ENCODE results near the gene SMURF2. TPM values are rescaled to one million over a fixed set of nuclear protein-coding genes. Genes with fewer than 3 reads are reported as not detected.
A peak's percentile ranks its signal among the peaks of the same experiment; 100 is the strongest.

Gene SMURF2
- total and polyA plus RNA-seq, 9 of the 15 experiments (the other 6 are each of a cell fraction or from before 2014, with no cell fraction given), result 3.8 to 22.0 (median 14.8) TPM

- TF ChIP-seq ZNF395 (CRISPR knock-in tag; IDR thresholded peaks at IDR 0.05) (peak; percentile 49; the same call in 1 of the 2 replicates), NCOA1 (IDR thresholded peaks at IDR 0.05; ENCODE audit: low read depth) (no peak), U2AF2 (optimal IDR thresholded peaks at IDR 0.05; ENCODE audit: low read depth, low read length) (no peak), E2F6 (IDR thresholded peaks at IDR 0.05; ENCODE audit: borderline replicate concordance in 1 of 2, extremely low read depth in 1 of 2, insufficient read depth in 1 of 2, insufficient read length in 1 of 2, low read depth in 1 of 2, low read length in 1 of 2, poor library complexity in 1 of 2, severe bottlenecking in 1 of 2) (no peak), POLR2AphosphoS5 (IDR thresholded peaks at IDR 0.05; ENCODE audit: control insufficient read depth, insufficient read depth, low read depth, low read length) (no peak), RBM39 (optimal IDR thresholded peaks at IDR 0.05; ENCODE audit: low read depth, low read length) (no peak), MTA1 (IDR thresholded peaks at IDR 0.05; ENCODE audit: borderline replicate concordance) (no peak), E2F4 (CRISPR knock-in tag; IDR thresholded peaks at IDR 0.05; ENCODE audit: low read depth) (no peak), PKNOX1 (IDR thresholded peaks at IDR 0.05) (no peak), ZNF253 (CRISPR knock-in tag; conservative IDR thresholded peaks at IDR 0.05) (no peak), E4F1 (CRISPR knock-in tag; IDR thresholded peaks at IDR 0.05; ENCODE audit: borderline replicate concordance) (no peak), VEZF1 (CRISPR knock-in tag; IDR thresholded peaks at IDR 0.05) (peak; percentile 55; the same call in 1 of the 2 replicates), POLR3A (IDR thresholded peaks at IDR 0.05; ENCODE audit: borderline replicate concordance, extremely low read depth, insufficient read depth, insufficient read length) (no peak)
Observed at GRCh38 chr17:64573214-64573613, 88.9 kb downstream of the SMURF2 start (continued).

Data from K562 (cell line).